Measurements from ENCODE around the gene SEMA3E. TPM values are rescaled to one million over a fixed set of nuclear protein-coding genes. Genes with fewer than 3 reads are reported as not detected.
"Not testable (repeated sequence)": the region's sequence is repeated elsewhere in the genome, so short reads cannot be mapped to it uniquely, and the experiment has no call there.

SEMA3E gene
- total and polyA plus RNA-seq, 4 experiments from 2014 or later: not detected

GRCh38 chr7:83459930-83460653 lies 188.8 kb downstream of the SEMA3E start:
- H3K4me1 ChIP-seq (ENCODE audit: insufficient read depth, low read length); CTCF ChIA-PET (ENCODE audit: partially characterized antibody); H3K36me3 Mint-ChIP-seq; POLR2A ChIA-PET (ENCODE audit: partially characterized antibody); H3K9me3 Mint-ChIP-seq; H3K4me3 Mint-ChIP-seq; H3K4me3 ChIP-seq (ENCODE audit: low read length in 2 of 2); H3K36me3 ChIP-seq (ENCODE audit: insufficient read depth, low read length); H3K9me3 ChIP-seq (ENCODE audit: control insufficient read depth in 1 of 2, low read length in 2 of 2); H3K27ac Mint-ChIP-seq; H3K27ac ChIP-seq (ENCODE audit: low read depth, low read length); H3K27me3 Mint-ChIP-seq; H3K4me1 Mint-ChIP-seq; H3K27me3 ChIP-seq (ENCODE audit: insufficient read depth, low read length); intact Hi-C loops (cut with micrococcal nuclease); DNase-seq: not testable (repeated sequence)

- H3K27me3 Mint-ChIP-seq; H3K36me3 Mint-ChIP-seq; H3K4me1 ChIP-seq (ENCODE audit: insufficient read depth, low read length); H3K27me3 ChIP-seq (ENCODE audit: insufficient read depth, low read length); H3K4me3 ChIP-seq (ENCODE audit: low read length in 2 of 2); CTCF ChIA-PET (ENCODE audit: partially characterized antibody); DNase-seq; H3K4me1 Mint-ChIP-seq; H3K27ac ChIP-seq (ENCODE audit: low read depth, low read length); H3K4me3 Mint-ChIP-seq; POLR2A ChIA-PET (ENCODE audit: partially characterized antibody); H3K27ac Mint-ChIP-seq; H3K36me3 ChIP-seq (ENCODE audit: insufficient read depth, low read length); H3K9me3 ChIP-seq (ENCODE audit: control insufficient read depth in 1 of 2, low read length in 2 of 2); intact Hi-C loops (cut with micrococcal nuclease); H3K9me3 Mint-ChIP-seq: not testable (repeated sequence)
Observed at GRCh38 chr7:83459101-83459929, 189.6 kb downstream of the SEMA3E start.

- Mint-ChIP-seq H3K4me1 (no peaks in the 10 kb centered on the region), H3K4me3 (peak overlapping the region in 1 of 8 donors; percentile 20), H3K9me3 (peaks cover 0 to 11% (median 3%) of the 10 kb centered on the region in 8 donors), H3K36me3 (no peaks in the 10 kb centered on the region), H3K27me3 (no peaks in the 10 kb centered on the region), H3K27ac (no peak overlapping the region)
- no peaks in the 10 kb centered on the region for H3K36me3 ChIP-seq (ENCODE audit: insufficient read depth, low read length)
- no peak overlapping the region for H3K27ac ChIP-seq (ENCODE audit: low read depth, low read length)
- H3K27me3 ChIP-seq (ENCODE audit: insufficient read depth, low read length): no peaks in the 10 kb centered on the region
- H3K4me3 ChIP-seq (ENCODE audit: low read length in 2 of 2): no peak overlapping the region
- no peaks in the 10 kb centered on the region for H3K9me3 ChIP-seq (ENCODE audit: control insufficient read depth in 1 of 2, low read length in 2 of 2)
- no peaks in the 10 kb centered on the region for H3K4me1 ChIP-seq (ENCODE audit: insufficient read depth, low read length)
- ChIA-PET CTCF (ENCODE audit: partially characterized antibody) (no interaction called here), POLR2A (ENCODE audit: partially characterized antibody) (no interaction called here)
- DNase-seq: no peak
- intact Hi-C loops (cut with micrococcal nuclease): no loop called here
Observed at GRCh38 chr7:83457022-83457892, 191.7 kb downstream of the SEMA3E start.

GRCh38 chr7:83456413-83456812 lies 192.5 kb downstream of the SEMA3E start:
- intact Hi-C loops (cut with micrococcal nuclease): no loop called here
- POLR2A ChIA-PET (ENCODE audit: partially characterized antibody): no interaction called here

GRCh38 chr7:83455612-83456011 lies 193.3 kb downstream of the SEMA3E start:
- Mint-ChIP-seq H3K9me3 (peaks cover 0 to 13% (median 2%) of the 10 kb centered on the region in 8 donors), H3K36me3 (no peaks in the 10 kb centered on the region), H3K4me1 (no peaks in the 10 kb centered on the region), H3K27ac (no peak overlapping the region), H3K27me3 (no peaks in the 10 kb centered on the region), H3K4me3 (no peak overlapping the region)
- Histone ChIP-seq H3K9me3 (ENCODE audit: control insufficient read depth in 1 of 2, low read length in 2 of 2) (no peaks in the 10 kb centered on the region), H3K36me3 (ENCODE audit: insufficient read depth, low read length) (no peaks in the 10 kb centered on the region), H3K4me1 (ENCODE audit: insufficient read depth, low read length) (no peaks in the 10 kb centered on the region), H3K4me3 (ENCODE audit: low read length in 2 of 2) (no peak overlapping the region), H3K27me3 (ENCODE audit: insufficient read depth, low read length) (no peaks in the 10 kb centered on the region), H3K27ac (ENCODE audit: low read depth, low read length) (no peak overlapping the region)
- ChIA-PET CTCF (ENCODE audit: partially characterized antibody) (no interaction called here), POLR2A (ENCODE audit: partially characterized antibody) (no interaction called here)
- no peak for DNase-seq
- intact Hi-C loops (cut with micrococcal nuclease): no loop called here

More at GRCh38 chr7:83456413-83456812, 192.5 kb downstream of the SEMA3E start:
- no peaks in the 10 kb centered on the region for H3K27me3 ChIP-seq (ENCODE audit: insufficient read depth, low read length)
- no peaks in the 10 kb centered on the region for H3K36me3 ChIP-seq (ENCODE audit: insufficient read depth, low read length)
- no peaks in the 10 kb centered on the region for H3K27me3 Mint-ChIP-seq
- H3K4me1 ChIP-seq (ENCODE audit: insufficient read depth, low read length): no peaks in the 10 kb centered on the region
- CTCF ChIA-PET (ENCODE audit: partially characterized antibody): no interaction called here
- H3K9me3 ChIP-seq (ENCODE audit: control insufficient read depth in 1 of 2, low read length in 2 of 2): no peaks in the 10 kb centered on the region
- H3K9me3 Mint-ChIP-seq: peaks cover 0 to 13% (median 3%) of the 10 kb centered on the region in 8 donors
- no peak overlapping the region for H3K27ac Mint-ChIP-seq
- H3K4me3 ChIP-seq (ENCODE audit: low read length in 2 of 2): no peak overlapping the region
- DNase-seq: no peak
- no peak overlapping the region for H3K4me3 Mint-ChIP-seq
- H3K27ac ChIP-seq (ENCODE audit: low read depth, low read length): no peak overlapping the region
- H3K36me3 Mint-ChIP-seq: no peaks in the 10 kb centered on the region
- H3K4me1 Mint-ChIP-seq: no peaks in the 10 kb centered on the region

- no peaks in the 10 kb centered on the region for H3K36me3 ChIP-seq (ENCODE audit: insufficient read depth, low read length)
- Mint-ChIP-seq H3K9me3 (peaks cover 0 to 9% (median 4%) of the 10 kb centered on the region in 8 donors), H3K4me1 (no peaks in the 10 kb centered on the region), H3K27me3 (no peaks in the 10 kb centered on the region), H3K4me3 (no peak overlapping the region), H3K27ac (no peak overlapping the region), H3K36me3 (no peaks in the 10 kb centered on the region)
- intact Hi-C loops (cut with micrococcal nuclease): no loop called here
- no peak overlapping the region for H3K4me3 ChIP-seq (ENCODE audit: low read length in 2 of 2)
- no peaks in the 10 kb centered on the region for H3K27me3 ChIP-seq (ENCODE audit: insufficient read depth, low read length)
- H3K27ac ChIP-seq (ENCODE audit: low read depth, low read length): no peak overlapping the region
- no peak for DNase-seq
- no peaks in the 10 kb centered on the region for H3K9me3 ChIP-seq (ENCODE audit: control insufficient read depth in 1 of 2, low read length in 2 of 2)
- POLR2A ChIA-PET (ENCODE audit: partially characterized antibody): no interaction called here
- H3K4me1 ChIP-seq (ENCODE audit: insufficient read depth, low read length): no peaks in the 10 kb centered on the region
- CTCF ChIA-PET (ENCODE audit: partially characterized antibody): no interaction called here
Observed at GRCh38 chr7:83452256-83452655, 196.7 kb downstream of the SEMA3E start.

GRCh38 chr7:83451501-83452045 lies 197.4 kb downstream of the SEMA3E start:
- Mint-ChIP-seq H3K27me3 (no peaks in the 10 kb centered on the region), H3K9me3 (peaks cover 0 to 9% (median 4%) of the 10 kb centered on the region in 8 donors), H3K4me1 (no peaks in the 10 kb centered on the region), H3K27ac (no peak overlapping the region), H3K4me3 (no peak overlapping the region), H3K36me3 (no peaks in the 10 kb centered on the region)
- CTCF ChIA-PET (ENCODE audit: partially characterized antibody): no interaction called here
- Histone ChIP-seq H3K4me1 (ENCODE audit: insufficient read depth, low read length) (no peaks in the 10 kb centered on the region), H3K4me3 (ENCODE audit: low read length in 2 of 2) (no peak overlapping the region), H3K9me3 (ENCODE audit: control insufficient read depth in 1 of 2, low read length in 2 of 2) (no peaks in the 10 kb centered on the region), H3K27me3 (ENCODE audit: insufficient read depth, low read length) (no peaks in the 10 kb centered on the region), H3K36me3 (ENCODE audit: insufficient read depth, low read length) (no peaks in the 10 kb centered on the region), H3K27ac (ENCODE audit: low read depth, low read length) (no peak overlapping the region)
- intact Hi-C loops (cut with micrococcal nuclease): no loop called here
- POLR2A ChIA-PET (ENCODE audit: partially characterized antibody): no interaction called here
- no peak for DNase-seq
